Neural crest cell (in vitro differentiated cells): ENCODE data around the gene SRRT. TPM values are rescaled to one million over a fixed set of nuclear protein-coding genes. Genes with fewer than 3 reads are reported as not detected.

Source experiments
- DNase-seq: peaks from one replicate; pipeline ENCODE4 v3.0.0; 2021; ENCODE audit warnings: low read depth, mixed read lengths, low spot score
- H3K27ac Mint-ChIP-seq: one replicate; pipeline ENCODE4 v1.8.0; 2021; ENCODE audit warnings: mild to moderate bottlenecking, mixed read lengths; ENCODE audit not compliant: unreplicated experiment
- H3K27me3 Mint-ChIP-seq: 2 replicates; pipeline ENCODE4 v1.8.0; 2021; ENCODE audit warnings: low read depth, mild to moderate bottlenecking, mixed read lengths
- H3K36me3 Mint-ChIP-seq: 2 replicates; pipeline ENCODE4 v1.8.0; 2021; ENCODE audit warnings: low read depth, mild to moderate bottlenecking, mixed read lengths
- H3K4me1 Mint-ChIP-seq: 2 replicates; pipeline ENCODE4 v1.8.0; 2021; ENCODE audit warnings: mixed read lengths
- H3K4me3 Mint-ChIP-seq: one replicate; pipeline ENCODE4 v1.8.0; 2021; ENCODE audit warnings: mild to moderate bottlenecking, mixed read lengths
- H3K9me3 Mint-ChIP-seq: 2 replicates; pipeline ENCODE4 v1.8.0; 2021; ENCODE audit warnings: mixed read lengths
- total RNA-seq: library from RNA; stranded (reverse); gene quantifications from 2 replicates; pipeline ENCODE4 v1.2.1, GENCODE V29; 2021
- TF ChIP-seq, protein P1 (sequence below): fragments of 200-600 bp; sonication (generic); conservative IDR thresholded peaks from 2 replicates; pipeline ENCODE4 v1.5.0; 2021; ENCODE audit warnings: antibody characterized with exemption, mild to moderate bottlenecking

The SRRT gene
- total RNA-seq, 1 donor from 2014 or later: 356 TPM

GRCh38 chr7:100827330-100828226 lies 47.3 kb upstream of the SRRT start, which contains the start of gene EPHB4:
TSS of gene EPHB4 (minus strand) at chr7:100827523. CDS start at chr7:100827030, 493 bp downstream.
- peaks cover 28% of the 10 kb centered on the region for H3K4me1 Mint-ChIP-seq
- TF ChIP-seq, protein P1, sequence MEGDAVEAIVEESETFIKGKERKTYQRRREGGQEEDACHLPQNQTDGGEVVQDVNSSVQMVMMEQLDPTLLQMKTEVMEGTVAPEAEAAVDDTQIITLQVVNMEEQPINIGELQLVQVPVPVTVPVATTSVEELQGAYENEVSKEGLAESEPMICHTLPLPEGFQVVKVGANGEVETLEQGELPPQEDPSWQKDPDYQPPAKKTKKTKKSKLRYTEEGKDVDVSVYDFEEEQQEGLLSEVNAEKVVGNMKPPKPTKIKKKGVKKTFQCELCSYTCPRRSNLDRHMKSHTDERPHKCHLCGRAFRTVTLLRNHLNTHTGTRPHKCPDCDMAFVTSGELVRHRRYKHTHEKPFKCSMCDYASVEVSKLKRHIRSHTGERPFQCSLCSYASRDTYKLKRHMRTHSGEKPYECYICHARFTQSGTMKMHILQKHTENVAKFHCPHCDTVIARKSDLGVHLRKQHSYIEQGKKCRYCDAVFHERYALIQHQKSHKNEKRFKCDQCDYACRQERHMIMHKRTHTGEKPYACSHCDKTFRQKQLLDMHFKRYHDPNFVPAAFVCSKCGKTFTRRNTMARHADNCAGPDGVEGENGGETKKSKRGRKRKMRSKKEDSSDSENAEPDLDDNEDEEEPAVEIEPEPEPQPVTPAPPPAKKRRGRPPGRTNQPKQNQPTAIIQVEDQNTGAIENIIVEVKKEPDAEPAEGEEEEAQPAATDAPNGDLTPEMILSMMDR: peak; percentile 57
- H3K27ac Mint-ChIP-seq: peak within 1 kb of the TSS; percentile 99
- H3K4me3 Mint-ChIP-seq: peak within 1 kb of the TSS; percentile 99
- H3K9me3 Mint-ChIP-seq: no peaks in the 10 kb centered on the region
- peaks cover 2% of the 10 kb centered on the region for H3K36me3 Mint-ChIP-seq
- peaks cover 3% of the 10 kb centered on the region for H3K27me3 Mint-ChIP-seq
- peak; percentile 82 for DNase-seq

GRCh38 chr7:100829150-100829716 lies 45.7 kb upstream of the SRRT start:
- Mint-ChIP-seq H3K36me3 (peaks cover 2% of the 10 kb centered on the region), H3K27ac (no peak overlapping the region), H3K27me3 (peaks cover 3% of the 10 kb centered on the region), H3K9me3 (no peaks in the 10 kb centered on the region), H3K4me1 (peaks cover 32% of the 10 kb centered on the region), H3K4me3 (peak overlapping the region; percentile 81)
- TF ChIP-seq, protein P1: no peak
- DNase-seq: no peak

DNA sequence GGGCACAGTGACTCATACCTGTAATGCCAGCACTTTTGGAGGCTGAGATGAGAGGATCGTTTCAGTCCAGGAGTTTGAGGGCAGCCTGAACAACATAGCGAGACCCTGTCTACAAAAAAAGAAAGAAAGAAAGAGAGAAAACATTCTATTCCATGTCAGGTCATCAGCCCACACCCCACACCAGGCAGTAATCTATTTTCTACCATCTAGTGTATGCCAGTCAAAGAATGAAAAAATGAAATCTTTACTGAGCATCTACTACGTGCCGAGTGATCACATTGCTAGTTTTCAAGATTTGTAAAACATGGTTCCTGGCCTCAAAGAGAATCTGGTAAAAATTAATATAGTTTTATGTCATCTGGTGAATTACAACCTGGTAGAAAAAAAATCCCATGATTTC lies 44.5 kb upstream of the SRRT start:
- peak overlapping the region; percentile 62 for H3K4me3 Mint-ChIP-seq
- no peak overlapping the region for H3K27ac Mint-ChIP-seq
- H3K36me3 Mint-ChIP-seq: peaks cover 2% of the 10 kb centered on the region
- H3K4me1 Mint-ChIP-seq: peaks cover 30% of the 10 kb centered on the region
- no peaks in the 10 kb centered on the region for H3K9me3 Mint-ChIP-seq
- peaks cover 3% of the 10 kb centered on the region for H3K27me3 Mint-ChIP-seq
- DNase-seq: no peak
- TF ChIP-seq, protein P1: no peak

GRCh38 chr7:100832281-100832633 lies 42.6 kb upstream of the SRRT start:
- Mint-ChIP-seq H3K4me1 (peaks cover 37% of the 10 kb centered on the region), H3K27me3 (peaks cover 3% of the 10 kb centered on the region), H3K4me3 (peak overlapping the region; percentile 23), H3K27ac (no peak overlapping the region), H3K9me3 (no peaks in the 10 kb centered on the region), H3K36me3 (peaks cover 2% of the 10 kb centered on the region)
- TF ChIP-seq, protein P1: no peak
- no peak for DNase-seq

GRCh38 chr7:100835903-100836811 lies 38.7 kb upstream of the SRRT start:
- Mint-ChIP-seq H3K27ac (peak overlapping the region; percentile 86), H3K36me3 (no peaks in the 10 kb centered on the region), H3K4me1 (peaks cover 41% of the 10 kb centered on the region), H3K27me3 (no peaks in the 10 kb centered on the region), H3K9me3 (no peaks in the 10 kb centered on the region), H3K4me3 (peak overlapping the region; percentile 36)
- no peak for DNase-seq
- TF ChIP-seq, protein P1: no peak
